WTC11 (cell line): ENCODE measurements around the gene SH2D6.

Source experiments
- CBFB ChIP-seq: sonication (generic); formaldehyde crosslinking; IDR thresholded peaks from 2 replicates; pipeline ENCODE4 v1.8.1; 2022; ENCODE audit warnings: mild to moderate bottlenecking, low read depth, missing genetic modification reagents
- ERG ChIP-seq: fragments of 250-450 bp; sonication (Bioruptor Pico); IDR thresholded peaks from 2 replicates; pipeline ENCODE4 v1.8.0; 2021; ENCODE audit warnings: mild to moderate bottlenecking
- ESRRA ChIP-seq: sonication (generic); formaldehyde crosslinking; IDR thresholded peaks from 2 replicates; pipeline ENCODE4 v1.8.1; 2022; ENCODE audit warnings: mild to moderate bottlenecking, missing genetic modification reagents, borderline replicate concordance
- FOXP1 ChIP-seq: sonication (generic); formaldehyde crosslinking; IDR thresholded peaks from 2 replicates; pipeline ENCODE4 v1.8.0; 2022; ENCODE audit warnings: missing genetic modification reagents, mild to moderate bottlenecking, moderate library complexity, borderline replicate concordance
- NFE2L1 ChIP-seq: sonication (generic); formaldehyde crosslinking; IDR thresholded peaks from 2 replicates; pipeline ENCODE4 v1.8.1; 2023; ENCODE audit warnings: missing genetic modification reagents
- NR3C1 ChIP-seq: sonication (generic); formaldehyde crosslinking; conservative IDR thresholded peaks from 2 replicates; pipeline ENCODE4 v1.8.1; 2023; ENCODE audit warnings: low read depth, mild to moderate bottlenecking, missing genetic modification reagents
- SP1 ChIP-seq: sonication (generic); formaldehyde crosslinking; conservative IDR thresholded peaks from 2 replicates; pipeline ENCODE4 v1.8.1; 2022; ENCODE audit warnings: missing genetic modification reagents
- TP53 ChIP-seq: sonication (generic); formaldehyde crosslinking; IDR thresholded peaks from 2 replicates; pipeline ENCODE4 v1.8.1; 2023; ENCODE audit warnings: mild to moderate bottlenecking, missing genetic modification reagents
- ZNF423 ChIP-seq: fragments of 250-450 bp; sonication (Bioruptor Pico); IDR thresholded peaks from 2 replicates; pipeline ENCODE4 v2.1.2; 2022; ENCODE audit warnings: mild to moderate bottlenecking, moderate library complexity
- TF ChIP-seq, protein P1 (sequence below): fragments of 200-600 bp; IDR thresholded peaks from 2 replicates; pipeline ENCODE4 v1.8.0; 2022; ENCODE audit warnings: antibody characterized with exemption
- TF ChIP-seq, protein P2 (sequence below): sonication (generic); formaldehyde crosslinking; IDR thresholded peaks from 2 replicates; pipeline ENCODE4 v1.8.0; 2022; ENCODE audit warnings: mild to moderate bottlenecking, missing genetic modification reagents
- TF ChIP-seq, protein P3 (sequence below): sonication (generic); formaldehyde crosslinking; IDR thresholded peaks from 2 replicates; pipeline ENCODE4 v1.8.0; 2022; ENCODE audit warnings: mild to moderate bottlenecking, missing genetic modification reagents
- TF ChIP-seq, protein P4 (sequence below): sonication (generic); formaldehyde crosslinking; IDR thresholded peaks from 2 replicates; pipeline ENCODE4 v1.8.0; 2023; ENCODE audit warnings: mild to moderate bottlenecking, missing genetic modification reagents

GRCh38 chr2:85422072-85422457 is 3.6 kb downstream of the SH2D6 start:
- TF ChIP-seq, protein P1, sequence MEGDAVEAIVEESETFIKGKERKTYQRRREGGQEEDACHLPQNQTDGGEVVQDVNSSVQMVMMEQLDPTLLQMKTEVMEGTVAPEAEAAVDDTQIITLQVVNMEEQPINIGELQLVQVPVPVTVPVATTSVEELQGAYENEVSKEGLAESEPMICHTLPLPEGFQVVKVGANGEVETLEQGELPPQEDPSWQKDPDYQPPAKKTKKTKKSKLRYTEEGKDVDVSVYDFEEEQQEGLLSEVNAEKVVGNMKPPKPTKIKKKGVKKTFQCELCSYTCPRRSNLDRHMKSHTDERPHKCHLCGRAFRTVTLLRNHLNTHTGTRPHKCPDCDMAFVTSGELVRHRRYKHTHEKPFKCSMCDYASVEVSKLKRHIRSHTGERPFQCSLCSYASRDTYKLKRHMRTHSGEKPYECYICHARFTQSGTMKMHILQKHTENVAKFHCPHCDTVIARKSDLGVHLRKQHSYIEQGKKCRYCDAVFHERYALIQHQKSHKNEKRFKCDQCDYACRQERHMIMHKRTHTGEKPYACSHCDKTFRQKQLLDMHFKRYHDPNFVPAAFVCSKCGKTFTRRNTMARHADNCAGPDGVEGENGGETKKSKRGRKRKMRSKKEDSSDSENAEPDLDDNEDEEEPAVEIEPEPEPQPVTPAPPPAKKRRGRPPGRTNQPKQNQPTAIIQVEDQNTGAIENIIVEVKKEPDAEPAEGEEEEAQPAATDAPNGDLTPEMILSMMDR: no peak
- TF ChIP-seq, protein P2, sequence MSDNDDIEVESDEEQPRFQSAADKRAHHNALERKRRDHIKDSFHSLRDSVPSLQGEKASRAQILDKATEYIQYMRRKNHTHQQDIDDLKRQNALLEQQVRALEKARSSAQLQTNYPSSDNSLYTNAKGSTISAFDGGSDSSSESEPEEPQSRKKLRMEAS: no peak
- TF ChIP-seq ESRRA (CRISPR knock-in tag): no peak
- TF ChIP-seq, protein P3, sequence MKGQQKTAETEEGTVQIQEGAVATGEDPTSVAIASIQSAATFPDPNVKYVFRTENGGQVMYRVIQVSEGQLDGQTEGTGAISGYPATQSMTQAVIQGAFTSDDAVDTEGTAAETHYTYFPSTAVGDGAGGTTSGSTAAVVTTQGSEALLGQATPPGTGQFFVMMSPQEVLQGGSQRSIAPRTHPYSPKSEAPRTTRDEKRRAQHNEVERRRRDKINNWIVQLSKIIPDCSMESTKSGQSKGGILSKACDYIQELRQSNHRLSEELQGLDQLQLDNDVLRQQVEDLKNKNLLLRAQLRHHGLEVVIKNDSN (CRISPR knock-in tag): no peak
- TF ChIP-seq, protein P4, sequence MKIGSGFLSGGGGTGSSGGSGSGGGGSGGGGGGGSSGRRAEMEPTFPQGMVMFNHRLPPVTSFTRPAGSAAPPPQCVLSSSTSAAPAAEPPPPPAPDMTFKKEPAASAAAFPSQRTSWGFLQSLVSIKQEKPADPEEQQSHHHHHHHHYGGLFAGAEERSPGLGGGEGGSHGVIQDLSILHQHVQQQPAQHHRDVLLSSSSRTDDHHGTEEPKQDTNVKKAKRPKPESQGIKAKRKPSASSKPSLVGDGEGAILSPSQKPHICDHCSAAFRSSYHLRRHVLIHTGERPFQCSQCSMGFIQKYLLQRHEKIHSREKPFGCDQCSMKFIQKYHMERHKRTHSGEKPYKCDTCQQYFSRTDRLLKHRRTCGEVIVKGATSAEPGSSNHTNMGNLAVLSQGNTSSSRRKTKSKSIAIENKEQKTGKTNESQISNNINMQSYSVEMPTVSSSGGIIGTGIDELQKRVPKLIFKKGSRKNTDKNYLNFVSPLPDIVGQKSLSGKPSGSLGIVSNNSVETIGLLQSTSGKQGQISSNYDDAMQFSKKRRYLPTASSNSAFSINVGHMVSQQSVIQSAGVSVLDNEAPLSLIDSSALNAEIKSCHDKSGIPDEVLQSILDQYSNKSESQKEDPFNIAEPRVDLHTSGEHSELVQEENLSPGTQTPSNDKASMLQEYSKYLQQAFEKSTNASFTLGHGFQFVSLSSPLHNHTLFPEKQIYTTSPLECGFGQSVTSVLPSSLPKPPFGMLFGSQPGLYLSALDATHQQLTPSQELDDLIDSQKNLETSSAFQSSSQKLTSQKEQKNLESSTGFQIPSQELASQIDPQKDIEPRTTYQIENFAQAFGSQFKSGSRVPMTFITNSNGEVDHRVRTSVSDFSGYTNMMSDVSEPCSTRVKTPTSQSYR: no peak
- no peak for TF ChIP-seq SP1 (CRISPR knock-in tag)
- TF ChIP-seq NR3C1: no peak
- TF ChIP-seq FOXP1 (CRISPR knock-in tag): no peak
- TF ChIP-seq ZNF423 (CRISPR knock-in tag): no peak
- TF ChIP-seq CBFB (CRISPR knock-in tag): no peak
- no peak for TF ChIP-seq NFE2L1
- no peak for TF ChIP-seq ERG (CRISPR knock-in tag)
- TF ChIP-seq TP53 (CRISPR knock-in tag): no peak
